H1 (cell line): ENCODE measurements around the gene DEPP1. TPM values are rescaled to one million over a fixed set of nuclear protein-coding genes. Genes with fewer than 3 reads are reported as not detected.

ENCODE experiments used
- CTCF ChIA-PET: fragments of 300-600 bp; sonication (Branson Sonifier 250); formaldehyde crosslinking; loops from one replicate; lab custom pipeline; 2021; ENCODE audit not compliant: partially characterized antibody; lab: Charles Lee
- POLR2A ChIA-PET: fragments of 300-600 bp; sonication (Branson Sonifier 250); formaldehyde crosslinking; loops from one replicate; lab custom pipeline; 2021; ENCODE audit warnings: inconsistent platforms; ENCODE audit not compliant: partially characterized antibody; lab: Charles Lee
- DNase-seq, 2 experiments: peaks; one replicate each; pipeline versions ENCODE4 v3.0.0 to v3.0.0-alpha.2; 2010 to 2022; ENCODE audit warnings: low spot score in 2 of 2, low read depth in 1 of 2, mixed read lengths in 1 of 2
- FAIRE-seq: peaks from 2 replicates; lab custom pipeline; 2011; peaks lifted over from hg19 to GRCh38; lab: Jason Lieb, UNC
- H2AFZ ChIP-seq: 2 replicates; pipeline ENCODE4 v1.8.1; 2012; ENCODE audit warnings: low read length, inconsistent platforms
- H2AK5ac ChIP-seq: 2 replicates; pipeline ENCODE4 v1.6.1; 2013; ENCODE audit warnings: low read depth, low read length
- H2BK120ac ChIP-seq: replicated peaks from 2 replicates; pipeline ENCODE3; 2013; ENCODE audit warnings: low read depth, low read length, inconsistent platforms
- H2BK12ac ChIP-seq: 2 replicates; pipeline ENCODE4 v1.6.1; 2013; ENCODE audit warnings: low read depth, low read length
- H2BK15ac ChIP-seq: 2 replicates; pipeline ENCODE4 v1.6.1; 2013; ENCODE audit warnings: low read length
- H2BK20ac ChIP-seq: 2 replicates; pipeline ENCODE4 v1.6.1; 2013; ENCODE audit warnings: low read length
- H2BK5ac ChIP-seq: 2 replicates; pipeline ENCODE4 v1.6.1; 2013; ENCODE audit warnings: low read depth, low read length
- H3K14ac ChIP-seq: 2 replicates; pipeline ENCODE4 v1.6.1; 2013; ENCODE audit warnings: inconsistent platforms; ENCODE audit not compliant: insufficient read length
- H3K18ac ChIP-seq: 2 replicates; pipeline ENCODE4 v1.6.1; 2013; ENCODE audit warnings: low read length; ENCODE audit errors: extremely low read depth
- H3K23ac ChIP-seq: 2 replicates; pipeline ENCODE4 v1.6.1; 2013; ENCODE audit warnings: inconsistent platforms; ENCODE audit not compliant: insufficient read length
- H3K23me2 ChIP-seq: 2 replicates; pipeline ENCODE4 v1.6.1; 2013; ENCODE audit warnings: low read depth, low read length
- H3K27ac ChIP-seq: 2 replicates; pipeline ENCODE4 v1.6.1; 2011; ENCODE audit warnings: low read depth, low read length, inconsistent platforms
- H3K27me3 ChIP-seq, 4 experiments: replicated peaks in 1 of 4; 1 replicate in 1 of 4; 2 replicates in 3 of 4; pipeline versions ENCODE4 v1.6.1 to v1.8.1; 2011 to 2013; ENCODE audit warnings: low read length in 3 of 4, mild to moderate bottlenecking in 3 of 4, inconsistent platforms in 2 of 4, mixed read lengths in 2 of 4, moderate library complexity in 1 of 4; ENCODE audit not compliant: control insufficient read depth in 3 of 4, insufficient read depth in 3 of 4; ENCODE audit errors: extremely low read depth in 1 of 4
- H3K36me3 ChIP-seq, 4 experiments: 2 replicates each; pipeline versions ENCODE4 v1.6.1 to v1.8.1; 2011 to 2013; ENCODE audit warnings: mild to moderate bottlenecking in 4 of 4, low read length in 3 of 4, moderate library complexity in 2 of 4, control low read depth in 1 of 4, inconsistent platforms in 1 of 4; ENCODE audit not compliant: insufficient read depth in 4 of 4, control insufficient read depth in 2 of 4
- H3K4ac ChIP-seq: replicated peaks from 2 replicates; pipeline ENCODE3; 2013; ENCODE audit warnings: low read length, low read depth, mixed read lengths, inconsistent platforms; ENCODE audit not compliant: insufficient read length
- H3K4me1 ChIP-seq, 4 experiments: replicated peaks in 1 of 4; 1 replicate in 1 of 4; 2 replicates in 3 of 4; pipeline versions ENCODE4 v1.6.1 to v1.8.1; 2011 to 2013; ENCODE audit warnings: low read length in 3 of 4, inconsistent platforms in 2 of 4, mixed read lengths in 1 of 4; ENCODE audit not compliant: insufficient read depth in 4 of 4, control insufficient read depth in 3 of 4
- H3K4me2 ChIP-seq, 2 experiments: 2 replicates each; pipeline versions ENCODE4 v1.6.1 to v1.8.1; 2011 to 2013; ENCODE audit warnings: low read depth in 2 of 2, low read length in 2 of 2, control low read depth in 1 of 2, inconsistent platforms in 1 of 2, mild to moderate bottlenecking in 1 of 2; ENCODE audit not compliant: insufficient read depth in 1 of 2
- H3K4me3 ChIP-seq, 4 experiments: fragments of 200-600, 300-600 bp in 1 of 4; sonication (generic), shearing (Covaris generic), sonication (Bioruptor Twin) in 1 of 4; 2 replicates each; pipeline versions ENCODE4 v1.5.1 to v1.8.1; 2011 to 2016; ENCODE audit warnings: low read length in 4 of 4, low read depth in 3 of 4, control low read depth in 2 of 4, inconsistent platforms in 2 of 4, mild to moderate bottlenecking in 2 of 4, mixed read lengths in 1 of 4, moderate library complexity in 1 of 4; ENCODE audit not compliant: insufficient read depth in 2 of 4; ENCODE audit errors: extremely low read depth in 1 of 4
- H3K56ac ChIP-seq: replicated peaks from 2 replicates; pipeline ENCODE3; 2013; ENCODE audit warnings: low read depth, mild to moderate bottlenecking, mixed read lengths, low read length, inconsistent platforms; ENCODE audit not compliant: insufficient read length
- H3K79me1 ChIP-seq: 2 replicates; pipeline ENCODE4 v1.6.1; 2013; ENCODE audit warnings: low read depth, low read length, control low read depth
- H3K79me2 ChIP-seq, 2 experiments: 2 replicates each; pipeline versions ENCODE4 v1.6.1 to v1.8.1; 2012 to 2013; ENCODE audit warnings: low read length in 2 of 2, mild to moderate bottlenecking in 2 of 2, inconsistent platforms in 1 of 2; ENCODE audit not compliant: insufficient read depth in 2 of 2, control insufficient read depth in 1 of 2
- H3K9ac ChIP-seq, 4 experiments: replicated peaks in 1 of 4; 1 replicate in 1 of 4; 2 replicates in 3 of 4; pipeline versions ENCODE4 v1.6.1 to v1.8.1; 2011 to 2013; ENCODE audit warnings: low read depth in 3 of 4, low read length in 3 of 4, control low read depth in 2 of 4, mild to moderate bottlenecking in 2 of 4, moderate library complexity in 2 of 4, inconsistent platforms in 1 of 4; ENCODE audit errors: extremely low read depth in 1 of 4
- H3K9me3 ChIP-seq, 2 experiments: 2 replicates each; pipeline versions ENCODE4 v1.6.1 to v1.8.1; 2012 to 2013; ENCODE audit warnings: mild to moderate bottlenecking in 2 of 2, moderate library complexity in 2 of 2, control low read depth in 1 of 2, inconsistent platforms in 1 of 2, low read depth in 1 of 2, low read length in 1 of 2, mixed read lengths in 1 of 2; ENCODE audit not compliant: insufficient read depth in 2 of 2
- H4K20me1 ChIP-seq, 2 experiments: replicated peaks in 1 of 2; 2 replicates each; pipeline versions ENCODE3 to v1.8.1; 2011 to 2013; ENCODE audit warnings: inconsistent platforms in 2 of 2, low read length in 2 of 2, mild to moderate bottlenecking in 1 of 2; ENCODE audit not compliant: insufficient read depth in 2 of 2, control insufficient read depth in 1 of 2
- H4K5ac ChIP-seq: 2 replicates; pipeline ENCODE4 v1.6.1; 2013; ENCODE audit warnings: low read length, low read depth, mixed read lengths, inconsistent platforms; ENCODE audit not compliant: insufficient read length
- H4K8ac ChIP-seq: 2 replicates; pipeline ENCODE4 v1.8.0; 2013; ENCODE audit warnings: mild to moderate bottlenecking, moderate library complexity, low read length, inconsistent platforms; ENCODE audit not compliant: insufficient read depth; ENCODE audit errors: extremely low read depth
- H4K91ac ChIP-seq: replicated peaks from 2 replicates; pipeline ENCODE3; 2013; ENCODE audit warnings: low read length, mixed read lengths, inconsistent platforms; ENCODE audit not compliant: insufficient read length
- CHD1 ChIP-seq: IDR thresholded peaks from 2 replicates; pipeline ENCODE4 v1.6.1; 2012; ENCODE audit warnings: low read depth, low read length, improper control_type of control experiment
- CHD2 ChIP-seq: IDR thresholded peaks from 2 replicates; pipeline ENCODE4 v1.6.1; 2012; ENCODE audit warnings: low read length, improper control_type of control experiment
- FOSL1 ChIP-seq: IDR thresholded peaks from 2 replicates; pipeline ENCODE4 v1.6.1; 2011; ENCODE audit warnings: mild to moderate bottlenecking, low read depth, low read length, moderate library complexity; ENCODE audit not compliant: insufficient read depth
- HDAC6 ChIP-seq: IDR thresholded peaks from one replicate; pipeline ENCODE4 v1.7.1; 2012; ENCODE audit warnings: low read depth, mild to moderate bottlenecking, inconsistent platforms, low read length, moderate library complexity
- NRF1 ChIP-seq: IDR thresholded peaks from 2 replicates; pipeline ENCODE4 v1.6.1; 2011; ENCODE audit warnings: mild to moderate bottlenecking, low read depth, low read length, improper control_type of control experiment
- PHF8 ChIP-seq: fragments of 200-600 bp; sonication (generic); conservative IDR thresholded peaks from 2 replicates; pipeline ENCODE4 v1.7.1; 2012; ENCODE audit warnings: low read depth, mild to moderate bottlenecking, inconsistent platforms, low read length, moderate library complexity
- WGBS, 2 experiments: shearing (Covaris generic) in 1 of 2; methylation state at CpG; one replicate each; pipeline versions ENCODE4 v1.1.6 to v1.1.7; 2013 to 2015; ENCODE audit warnings: low lambda C conversion rate in 2 of 2, mixed read lengths in 2 of 2, inconsistent platforms in 1 of 2, low coverage in 1 of 2, missing lambda C conversion rate in 1 of 2; ENCODE audit not compliant: insufficient replicate concordance in 2 of 2, insufficient coverage in 1 of 2, insufficient read length in 1 of 2; ENCODE audit errors: extremely low coverage in 1 of 2, missing lambda C conversion rate in 1 of 2; 5-methylcytosine and 5-hydroxymethylcytosine counted together
- polyA plus RNA-seq, 7 experiments: library from polyadenylated mRNA; depleted of rRNA in 3 of 7; stranded (reverse) in 5 of 7; unstranded in 2 of 7; fragments of >200 nt in 5 of 7; fragments of 200-250 nt in 2 of 7; gene quantifications; 1 replicate in 5 of 7; 2 replicates in 1 of 7; 4 replicates in 1 of 7; pipeline versions ENCODE4 v1.2.1 to v1.2.3, GENCODE V29; 2011 to 2013; ENCODE audit warnings: missing spikeins in 2 of 7, mixed read lengths in 2 of 7
- total RNA-seq: library from RNA; stranded (reverse); fragmentation: NEBNext Ultra II Directional; extraction: Animal tissue kit (Norgen Biotek cat#: 25700); gene quantifications from 2 replicates; pipeline ENCODE4 v1.2.1, GENCODE V29; 2021
- TF ChIP-seq, protein P1 (sequence below): IDR thresholded peaks from 2 replicates; pipeline ENCODE4 v1.6.1; 2012; ENCODE audit warnings: inconsistent platforms
- TF ChIP-seq, protein P2 (sequence below): IDR thresholded peaks from 2 replicates; pipeline ENCODE4 v1.6.1; 2012; ENCODE audit warnings: low read length, inconsistent platforms
- TF ChIP-seq, protein P3 (sequence below): IDR thresholded peaks from 2 replicates; pipeline ENCODE4 v1.6.1; 2012; ENCODE audit warnings: inconsistent platforms

The DEPP1 gene
- total and polyA plus RNA-seq, 2 of the 8 experiments (the other 6 are each of a cell fraction or from before 2014, with no cell fraction given) = 0.67 to 4.5 TPM

DNA sequence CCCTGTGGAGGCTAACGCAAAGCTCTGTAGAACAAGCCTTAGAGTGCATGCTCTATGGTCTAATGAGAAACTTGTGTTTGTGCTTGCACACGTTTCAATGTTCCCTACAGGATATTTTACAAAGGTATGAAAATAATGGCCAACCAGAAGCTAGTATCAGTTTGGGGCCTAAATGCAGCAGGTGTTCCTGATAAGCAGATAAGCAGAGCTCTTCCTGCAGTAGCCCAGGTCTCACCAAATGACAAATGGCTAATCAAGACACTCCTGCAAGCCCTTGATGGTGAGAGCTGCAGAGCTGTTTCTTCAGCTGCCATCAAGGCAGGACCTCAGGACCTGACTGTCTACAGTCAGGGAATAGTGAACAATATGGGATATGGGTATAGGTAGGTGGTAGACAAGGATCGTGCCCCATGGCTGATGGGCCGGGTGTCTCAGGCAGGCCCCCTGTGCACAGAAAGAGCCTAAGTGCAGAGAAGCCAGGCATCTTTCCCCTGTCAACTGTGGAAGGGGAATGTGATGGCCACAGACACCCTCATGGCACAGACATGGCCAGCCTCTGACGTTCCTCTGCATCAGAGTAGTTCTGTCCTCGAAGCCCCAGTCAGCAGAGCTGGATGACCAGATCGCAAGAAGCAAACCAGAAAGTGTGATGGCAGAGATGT is 42.2 kb downstream of the DEPP1 start:
- H3K56ac ChIP-seq = no peak overlapping the region
- H3K4me2 ChIP-seq = no peak overlapping the region
- POLR2A ChIA-PET = interaction anchor here (0.9 kb wide), 1 partner anchor 10 kb away, joined by 3 read pairs; no protein-coding TSS in a partner anchor
- DNase-seq = peak in 1 of 2 experiments; percentile 13
- no peaks in the 10 kb centered on the region for H3K79me1 ChIP-seq
- H2BK15ac ChIP-seq = no peak overlapping the region
- CTCF ChIA-PET = interaction anchor here (1.0 to 10.3 kb wide), 6 partner anchors 8 to 51 kb away, joined by 3 to 119 read pairs (median 76); no protein-coding TSS in a partner anchor
- H2BK12ac ChIP-seq = no peak overlapping the region
- H2AK5ac ChIP-seq = 0 out of 2 replicates have a peak overlapping the region, but pooled peaks have one; percentile 39
- H3K36me3 ChIP-seq = no peaks in the 10 kb centered on the region
- H4K5ac ChIP-seq = no peak overlapping the region
- H3K23me2 ChIP-seq = no peaks in the 10 kb centered on the region
- no peak overlapping the region for H2BK20ac ChIP-seq
- no peak overlapping the region for H2AFZ ChIP-seq
- H3K27me3 ChIP-seq = no peaks in the 10 kb centered on the region; a peak in 2 of 7 replicates
- H3K18ac ChIP-seq = no peak overlapping the region
- no peak overlapping the region for H2BK120ac ChIP-seq
- no peaks in the 10 kb centered on the region for H3K79me2 ChIP-seq
- H4K8ac ChIP-seq = no peak overlapping the region; the same call in 1 of the 2 replicates
- no peak overlapping the region for H3K27ac ChIP-seq
- no peak overlapping the region for H3K14ac ChIP-seq
- no peaks in the 10 kb centered on the region for H4K20me1 ChIP-seq
- no peak overlapping the region for H3K4ac ChIP-seq
- no peaks in the 10 kb centered on the region for H3K9me3 ChIP-seq
- H4K91ac ChIP-seq = no peak overlapping the region
- no peak overlapping the region for H2BK5ac ChIP-seq
- no peak overlapping the region for H3K4me3 ChIP-seq
- WGBS, 2 experiments = 80% methylated on average over 7 of the region's 7 CpGs; no CpG with 5 or more reads in 1 of the 2 experiments
- FAIRE-seq = no peak
- no peak overlapping the region for H3K9ac ChIP-seq
- H3K4me1 ChIP-seq = peaks cover 0 to 5% (median under 1%) of the 10 kb centered on the region in 4 experiments; a peak in 2 of 7 replicates
- no peak overlapping the region for H3K23ac ChIP-seq
- TF ChIP-seq NRF1 (no peak), FOSL1 (no peak), CHD1 (no peak), HDAC6 (no peak), PHF8 (no peak), CHD2 (no peak)
- TF ChIP-seq, protein P1, sequence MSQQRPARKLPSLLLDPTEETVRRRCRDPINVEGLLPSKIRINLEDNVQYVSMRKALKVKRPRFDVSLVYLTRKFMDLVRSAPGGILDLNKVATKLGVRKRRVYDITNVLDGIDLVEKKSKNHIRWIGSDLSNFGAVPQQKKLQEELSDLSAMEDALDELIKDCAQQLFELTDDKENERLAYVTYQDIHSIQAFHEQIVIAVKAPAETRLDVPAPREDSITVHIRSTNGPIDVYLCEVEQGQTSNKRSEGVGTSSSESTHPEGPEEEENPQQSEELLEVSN = no peak
- TF ChIP-seq, protein P2, sequence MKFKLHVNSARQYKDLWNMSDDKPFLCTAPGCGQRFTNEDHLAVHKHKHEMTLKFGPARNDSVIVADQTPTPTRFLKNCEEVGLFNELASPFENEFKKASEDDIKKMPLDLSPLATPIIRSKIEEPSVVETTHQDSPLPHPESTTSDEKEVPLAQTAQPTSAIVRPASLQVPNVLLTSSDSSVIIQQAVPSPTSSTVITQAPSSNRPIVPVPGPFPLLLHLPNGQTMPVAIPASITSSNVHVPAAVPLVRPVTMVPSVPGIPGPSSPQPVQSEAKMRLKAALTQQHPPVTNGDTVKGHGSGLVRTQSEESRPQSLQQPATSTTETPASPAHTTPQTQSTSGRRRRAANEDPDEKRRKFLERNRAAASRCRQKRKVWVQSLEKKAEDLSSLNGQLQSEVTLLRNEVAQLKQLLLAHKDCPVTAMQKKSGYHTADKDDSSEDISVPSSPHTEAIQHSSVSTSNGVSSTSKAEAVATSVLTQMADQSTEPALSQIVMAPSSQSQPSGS = no peak
- TF ChIP-seq, protein P3, sequence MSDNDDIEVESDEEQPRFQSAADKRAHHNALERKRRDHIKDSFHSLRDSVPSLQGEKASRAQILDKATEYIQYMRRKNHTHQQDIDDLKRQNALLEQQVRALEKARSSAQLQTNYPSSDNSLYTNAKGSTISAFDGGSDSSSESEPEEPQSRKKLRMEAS = no peak
